Activated T-helper 17 cell treated with anti-CD3 and anti-CD28 coated beads, Interleukin-2, amount 50 U/mL, for 72 hours (primary cell): ENCODE results near the gene NUCKS1. TPM values are rescaled to one million over a fixed set of nuclear protein-coding genes. Genes with fewer than 3 reads are reported as not detected.

Source experiments
- ATAC-seq: fragments of 150-1000 bp; cut with Tn5 transposase; replicated peaks from 2 replicates; pipeline ENCODE4 v1.10.0; 2021; ENCODE audit warnings: mild to moderate bottlenecking, moderate library complexity
- H3K27ac Mint-ChIP-seq: one replicate; pipeline ENCODE4 v1.8.0; 2022; ENCODE audit warnings: mixed read lengths
- H3K27me3 Mint-ChIP-seq: one replicate; pipeline ENCODE4 v1.8.0; 2022; ENCODE audit warnings: mixed read lengths
- H3K36me3 Mint-ChIP-seq: one replicate; pipeline ENCODE4 v1.8.0; 2022; ENCODE audit warnings: low read depth, mild to moderate bottlenecking, mixed read lengths
- H3K4me1 Mint-ChIP-seq: one replicate; pipeline ENCODE4 v1.8.0; 2022; ENCODE audit warnings: mixed read lengths
- H3K4me3 Mint-ChIP-seq: one replicate; pipeline ENCODE4 v1.8.0; 2022; ENCODE audit warnings: mild to moderate bottlenecking, mixed read lengths
- H3K9me3 Mint-ChIP-seq: one replicate; pipeline ENCODE4 v1.8.0; 2022; ENCODE audit warnings: mixed read lengths
- total RNA-seq, 2 donors: library from RNA; stranded (reverse); gene quantifications; one replicate each; pipeline ENCODE4 v1.2.3, GENCODE V29; 2022

Gene NUCKS1
- total RNA-seq, 2 donors from 2014 or later, result 102 to 110 TPM

- no peak overlapping the region for H3K4me3 Mint-ChIP-seq
- no peaks in the 10 kb centered on the region for H3K9me3 Mint-ChIP-seq
- no peak for ATAC-seq
- H3K4me1 Mint-ChIP-seq, result no peaks in the 10 kb centered on the region
- no peaks in the 10 kb centered on the region for H3K36me3 Mint-ChIP-seq
- H3K27ac Mint-ChIP-seq, result no peak overlapping the region
- no peaks in the 10 kb centered on the region for H3K27me3 Mint-ChIP-seq
Measured at GRCh38 chr1:205687242-205687641, 62.7 kb downstream of the NUCKS1 start.

- ATAC-seq, result no peak
Measured at GRCh38 chr1:205681364-205681763, 68.6 kb downstream of the NUCKS1 start.

GRCh38 chr1:205680073-205680851 lies 69.7 kb downstream of the NUCKS1 start, which contains the start of gene SLC45A3:
SLC45A3 (minus strand) TSS chr1:205680509; CDS start chr1:205664656, 15,853 bp downstream.
- no peak within 1 kb of the TSS for H3K27ac Mint-ChIP-seq
- H3K9me3 Mint-ChIP-seq, result no peaks in the 10 kb centered on the region
- peaks cover 20% of the 10 kb centered on the region for H3K27me3 Mint-ChIP-seq
- H3K36me3 Mint-ChIP-seq, result no peaks in the 10 kb centered on the region
- peaks cover 4% of the 10 kb centered on the region for H3K4me1 Mint-ChIP-seq
- H3K4me3 Mint-ChIP-seq, result peak within 1 kb of the TSS; percentile 76
- ATAC-seq, result peak; percentile 84

More at GRCh38 chr1:205681364-205681763, 68.6 kb downstream of the NUCKS1 start:
- H3K4me1 Mint-ChIP-seq, result peaks cover 4% of the 10 kb centered on the region
- H3K9me3 Mint-ChIP-seq, result no peaks in the 10 kb centered on the region
- peak overlapping the region; percentile 76 for H3K4me3 Mint-ChIP-seq
- H3K27ac Mint-ChIP-seq, result no peak overlapping the region
- H3K36me3 Mint-ChIP-seq, result no peaks in the 10 kb centered on the region
- H3K27me3 Mint-ChIP-seq, result peaks cover 13% of the 10 kb centered on the region

GRCh38 chr1:205678286-205679111 lies 71.5 kb downstream of the NUCKS1 start:
- peaks cover 23% of the 10 kb centered on the region for H3K27me3 Mint-ChIP-seq
- peak overlapping the region; percentile 71 for H3K4me3 Mint-ChIP-seq
- no peak for ATAC-seq
- H3K36me3 Mint-ChIP-seq, result no peaks in the 10 kb centered on the region
- no peaks in the 10 kb centered on the region for H3K9me3 Mint-ChIP-seq
- peaks cover 4% of the 10 kb centered on the region for H3K4me1 Mint-ChIP-seq
- no peak overlapping the region for H3K27ac Mint-ChIP-seq

- no peaks in the 10 kb centered on the region for H3K9me3 Mint-ChIP-seq
- no peak overlapping the region for H3K4me3 Mint-ChIP-seq
- H3K4me1 Mint-ChIP-seq, result peaks cover 4% of the 10 kb centered on the region
- H3K36me3 Mint-ChIP-seq, result no peaks in the 10 kb centered on the region
- ATAC-seq, result no peak
- no peak overlapping the region for H3K27ac Mint-ChIP-seq
- H3K27me3 Mint-ChIP-seq, result peaks cover 23% of the 10 kb centered on the region
Measured at GRCh38 chr1:205677167-205677566, 72.8 kb downstream of the NUCKS1 start.

GRCh38 chr1:205676597-205676996 lies 73.4 kb downstream of the NUCKS1 start:
- no peak for ATAC-seq
- Mint-ChIP-seq H3K36me3 (no peaks in the 10 kb centered on the region), H3K4me1 (peaks cover 4% of the 10 kb centered on the region), H3K9me3 (no peaks in the 10 kb centered on the region), H3K27me3 (peaks cover 23% of the 10 kb centered on the region), H3K4me3 (no peak overlapping the region), H3K27ac (no peak overlapping the region)

GRCh38 chr1:205676002-205676401 lies 74.0 kb downstream of the NUCKS1 start:
- no peaks in the 10 kb centered on the region for H3K36me3 Mint-ChIP-seq
- H3K9me3 Mint-ChIP-seq, result no peaks in the 10 kb centered on the region
- no peak for ATAC-seq

GRCh38 chr1:205675247-205675646 lies 74.7 kb downstream of the NUCKS1 start:
- no peaks in the 10 kb centered on the region for H3K4me1 Mint-ChIP-seq
- ATAC-seq, result no peak
- H3K9me3 Mint-ChIP-seq, result no peaks in the 10 kb centered on the region
- no peaks in the 10 kb centered on the region for H3K36me3 Mint-ChIP-seq
- H3K4me3 Mint-ChIP-seq, result no peak overlapping the region
- H3K27ac Mint-ChIP-seq, result no peak overlapping the region
- H3K27me3 Mint-ChIP-seq, result peaks cover 16% of the 10 kb centered on the region

More at GRCh38 chr1:205676002-205676401, 74.0 kb downstream of the NUCKS1 start:
- Mint-ChIP-seq H3K4me3 (no peak overlapping the region), H3K27ac (no peak overlapping the region), H3K27me3 (peaks cover 20% of the 10 kb centered on the region), H3K4me1 (peaks cover 4% of the 10 kb centered on the region)

- no peaks in the 10 kb centered on the region for H3K4me1 Mint-ChIP-seq
- no peaks in the 10 kb centered on the region for H3K36me3 Mint-ChIP-seq
- no peak overlapping the region for H3K4me3 Mint-ChIP-seq
- H3K27ac Mint-ChIP-seq, result no peak overlapping the region
- no peaks in the 10 kb centered on the region for H3K9me3 Mint-ChIP-seq
- peaks cover 22% of the 10 kb centered on the region for H3K27me3 Mint-ChIP-seq
- no peak for ATAC-seq
Measured at GRCh38 chr1:205672970-205673369, 77.0 kb downstream of the NUCKS1 start.

- Mint-ChIP-seq H3K9me3 (no peaks in the 10 kb centered on the region), H3K36me3 (no peaks in the 10 kb centered on the region), H3K27ac (no peak overlapping the region), H3K4me1 (no peaks in the 10 kb centered on the region), H3K4me3 (no peak overlapping the region), H3K27me3 (peaks cover 22% of the 10 kb centered on the region)
- no peak for ATAC-seq
Measured at GRCh38 chr1:205672395-205672889, 77.5 kb downstream of the NUCKS1 start.

GRCh38 chr1:205670611-205671430 lies 79.2 kb downstream of the NUCKS1 start:
- Mint-ChIP-seq H3K4me3 (no peak overlapping the region), H3K9me3 (no peaks in the 10 kb centered on the region), H3K4me1 (no peaks in the 10 kb centered on the region)

GRCh38 chr1:205670150-205670446 lies 79.9 kb downstream of the NUCKS1 start:
- no peak for ATAC-seq
- H3K36me3 Mint-ChIP-seq, result no peaks in the 10 kb centered on the region
- H3K4me3 Mint-ChIP-seq, result no peak overlapping the region
- peaks cover 8% of the 10 kb centered on the region for H3K27me3 Mint-ChIP-seq
- no peaks in the 10 kb centered on the region for H3K9me3 Mint-ChIP-seq
- H3K4me1 Mint-ChIP-seq, result no peaks in the 10 kb centered on the region
- no peak overlapping the region for H3K27ac Mint-ChIP-seq

More at GRCh38 chr1:205670611-205671430, 79.2 kb downstream of the NUCKS1 start:
- Mint-ChIP-seq H3K36me3 (no peaks in the 10 kb centered on the region), H3K27me3 (peaks cover 14% of the 10 kb centered on the region), H3K27ac (no peak overlapping the region)
- no peak for ATAC-seq

GRCh38 chr1:205669341-205670149 lies 80.4 kb downstream of the NUCKS1 start:
- H3K27me3 Mint-ChIP-seq, result peaks cover 6% of the 10 kb centered on the region
- no peak overlapping the region for H3K4me3 Mint-ChIP-seq
- H3K27ac Mint-ChIP-seq, result no peak overlapping the region
- H3K36me3 Mint-ChIP-seq, result no peaks in the 10 kb centered on the region
- ATAC-seq, result no peak
- H3K9me3 Mint-ChIP-seq, result no peaks in the 10 kb centered on the region
- no peaks in the 10 kb centered on the region for H3K4me1 Mint-ChIP-seq
